Endothelial cell of umbilical vein (primary cell): ENCODE data around the gene C22orf39.

Experiments used
- CTCF ChIP-seq, 2 donors: IDR thresholded peaks; 1 replicate in 1 of 2; 2 replicates in 1 of 2; pipeline ENCODE4 v1.5.1; 2011; ENCODE audit warnings: low read length in 2 of 2, mild to moderate bottlenecking in 2 of 2, moderate library complexity in 2 of 2, control low read depth in 1 of 2, inconsistent platforms in 1 of 2, low read depth in 1 of 2; ENCODE audit not compliant: insufficient read depth in 1 of 2; ENCODE audit errors: extremely low read depth in 1 of 2
- EZH2 ChIP-seq: IDR thresholded peaks from 2 replicates; pipeline ENCODE4 v1.6.1; 2012; ENCODE audit warnings: borderline replicate concordance, low read depth, mild to moderate bottlenecking, moderate library complexity, low read length, inconsistent platforms; ENCODE audit not compliant: severe bottlenecking
- FOS ChIP-seq: IDR thresholded peaks from 2 replicates; pipeline ENCODE4 v1.6.1; 2011; ENCODE audit warnings: mild to moderate bottlenecking, low read length, moderate library complexity, borderline replicate concordance; ENCODE audit not compliant: insufficient read depth
- GATA2 ChIP-seq: IDR thresholded peaks from 2 replicates; pipeline ENCODE4 v1.7.0; 2011; ENCODE audit warnings: low read depth, mild to moderate bottlenecking, moderate library complexity, mixed read lengths, low read length; ENCODE audit not compliant: insufficient read length, insufficient read depth
- JUN ChIP-seq: IDR thresholded peaks from 2 replicates; pipeline ENCODE4 v1.6.1; 2011; ENCODE audit warnings: borderline replicate concordance, low read depth; ENCODE audit not compliant: insufficient read length, insufficient read depth
- MAX ChIP-seq: IDR thresholded peaks from 2 replicates; pipeline ENCODE4 v1.6.1; 2011; ENCODE audit not compliant: insufficient read depth, insufficient read length
- MYC ChIP-seq: IDR thresholded peaks from one replicate; pipeline ENCODE4 v1.6.1; 2011; ENCODE audit warnings: mild to moderate bottlenecking, low read depth, low read length
- POLR2A ChIP-seq: IDR thresholded peaks from 2 replicates; pipeline ENCODE4 v1.6.1; 2012; ENCODE audit warnings: low read depth, mild to moderate bottlenecking, control low read depth, low read length
- POLR2AphosphoS5 ChIP-seq: IDR thresholded peaks from 2 replicates; pipeline ENCODE4 v1.6.1; 2012; ENCODE audit warnings: low read depth, mild to moderate bottlenecking, control low read depth, low read length, moderate library complexity; ENCODE audit not compliant: insufficient read depth

- TF ChIP-seq CTCF (IDR thresholded peaks at IDR 0.05; ENCODE audit: extremely low read depth in 1 of 2, insufficient read depth in 1 of 2, low read depth in 1 of 2, low read length in 2 of 2) = no peak
- TF ChIP-seq MAX = no peak
- no peak for TF ChIP-seq POLR2AphosphoS5
- no peak for TF ChIP-seq MYC
- TF ChIP-seq EZH2 = no peak
- TF ChIP-seq POLR2A = no peak
- TF ChIP-seq FOS = no peak
- no peak for TF ChIP-seq JUN
- no peak for TF ChIP-seq GATA2
Observed at GRCh38 chr22:19461506-19461905, 14.0 kb upstream of the C22orf39 start.
